GM19025 (cell line): ENCODE data around the gene ADGRV1.
"Not testable (repeated sequence)": the region's sequence is repeated elsewhere in the genome, so short reads cannot be mapped to it uniquely, and the experiment has no call there.

Experiments used
- ATAC-seq: cut with Tn5 transposase; IDR thresholded peaks from one replicate; pipeline ENCODE4 v1.9.1; 2021; ENCODE audit warnings: mild to moderate bottlenecking, low read depth, moderate library complexity; ENCODE audit not compliant: unreplicated experiment

Gene ADGRV1

DNA sequence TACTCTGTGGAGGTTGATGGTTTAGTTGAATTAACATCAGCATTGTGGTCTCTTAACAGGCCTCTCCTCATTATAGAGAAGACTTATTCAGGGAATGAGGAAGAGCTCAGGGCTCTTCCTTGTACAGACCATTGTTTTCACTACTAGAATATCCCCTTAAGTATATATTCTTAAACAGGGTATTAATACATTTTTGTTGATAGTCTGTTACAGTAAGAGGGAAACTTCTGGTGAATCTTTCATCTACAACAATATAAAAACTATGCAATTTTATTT is 330.7 kb downstream of the ADGRV1 start:
- no peak for ATAC-seq

DNA sequence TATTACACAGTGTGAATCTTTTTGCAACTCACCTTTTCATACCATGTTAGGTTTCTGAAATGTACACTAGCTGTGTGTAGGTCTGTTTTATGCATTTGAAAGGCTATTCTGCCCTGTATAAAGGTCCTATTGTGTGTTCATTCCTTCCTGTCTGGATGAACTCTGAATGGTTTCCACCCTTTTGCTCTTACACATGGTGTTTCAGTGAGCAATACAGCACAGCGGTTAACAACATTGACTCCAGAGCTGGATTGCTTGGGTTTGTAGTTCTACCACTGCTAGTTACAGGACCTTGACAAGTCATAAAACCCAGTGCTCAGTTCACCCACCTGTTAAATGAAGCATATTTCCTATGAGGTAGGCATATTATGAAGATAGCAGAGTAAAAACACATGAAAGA is 331.6 kb downstream of the ADGRV1 start:
- no peak for ATAC-seq

DNA sequence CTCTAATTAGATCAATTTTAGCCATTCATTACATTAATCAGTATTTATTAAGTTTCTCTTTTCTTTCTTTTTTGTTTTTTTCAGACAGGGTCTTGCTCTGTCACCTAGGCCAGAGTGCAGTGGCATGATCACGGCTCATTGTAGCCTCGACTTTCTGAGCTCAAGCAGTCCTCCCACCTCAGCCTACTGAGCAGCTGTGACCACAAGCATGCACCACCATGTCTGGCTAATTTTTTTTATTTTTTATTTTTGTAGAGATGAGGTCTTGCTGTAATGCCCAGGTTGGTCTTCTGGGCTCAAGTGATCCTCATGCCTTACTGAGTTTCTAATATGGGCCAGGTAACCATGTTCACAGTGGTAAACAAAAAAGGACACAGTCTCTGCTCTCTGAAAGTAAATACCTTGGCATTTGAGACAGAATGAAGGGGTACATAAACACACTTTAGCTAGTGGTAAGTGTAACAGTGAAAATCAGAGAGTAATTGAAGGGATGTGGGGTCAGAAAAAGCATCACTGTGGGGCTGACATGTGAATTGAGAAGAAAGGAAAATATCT is 336.3 kb downstream of the ADGRV1 start:
- ATAC-seq = no peak

DNA sequence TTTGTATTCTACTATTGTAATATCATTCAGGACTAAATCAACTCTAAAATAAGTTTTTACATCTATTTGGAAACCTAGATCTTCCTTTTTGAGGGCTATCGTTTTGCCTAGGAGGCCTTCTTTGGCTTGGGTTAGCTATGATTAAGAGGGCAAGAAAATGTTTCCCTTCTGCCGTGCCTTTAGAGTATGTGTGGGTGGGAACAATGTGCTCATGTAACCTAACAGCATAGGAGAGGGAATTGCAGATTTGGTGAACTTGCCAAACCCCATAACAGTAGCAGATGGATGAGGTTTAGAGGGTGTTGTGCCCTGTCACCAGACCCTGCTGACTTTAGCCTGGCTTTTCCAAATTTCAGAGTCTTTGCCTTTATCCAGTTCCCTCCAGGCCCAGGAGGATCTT is 339.0 kb downstream of the ADGRV1 start:
- no peak for ATAC-seq

DNA sequence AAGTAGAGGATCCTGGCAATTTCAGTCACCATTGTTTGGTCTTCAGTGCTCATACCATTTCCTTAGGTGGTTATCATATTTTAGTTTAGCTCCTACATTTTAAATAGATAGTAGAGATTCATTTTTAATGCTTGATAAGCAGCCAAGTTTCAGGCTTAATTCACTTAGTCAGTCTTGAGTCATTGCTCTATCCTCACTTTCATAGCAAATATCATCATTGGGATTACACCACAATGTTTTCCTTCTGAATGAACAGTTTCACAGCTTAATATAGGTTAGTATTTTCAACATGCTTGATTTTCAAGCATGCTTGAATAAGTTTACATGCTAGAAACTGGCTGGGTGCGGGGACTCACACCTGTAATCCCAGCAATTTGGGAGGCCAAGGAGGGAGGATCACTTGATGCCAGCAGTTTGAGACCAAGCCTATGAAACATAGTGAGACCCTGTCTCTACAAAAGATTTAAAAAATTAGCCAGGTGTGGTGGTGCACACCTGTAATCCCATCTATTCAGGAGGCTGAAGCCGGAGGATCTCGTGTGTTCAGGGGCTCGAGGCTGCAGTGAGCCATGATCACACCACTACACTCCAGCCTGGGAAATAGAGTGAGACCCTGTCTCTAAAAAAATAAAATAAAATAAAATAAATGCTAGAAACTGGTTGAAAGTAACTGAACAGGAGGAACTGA is 339.9 kb downstream of the ADGRV1 start:
- no peak for ATAC-seq

DNA sequence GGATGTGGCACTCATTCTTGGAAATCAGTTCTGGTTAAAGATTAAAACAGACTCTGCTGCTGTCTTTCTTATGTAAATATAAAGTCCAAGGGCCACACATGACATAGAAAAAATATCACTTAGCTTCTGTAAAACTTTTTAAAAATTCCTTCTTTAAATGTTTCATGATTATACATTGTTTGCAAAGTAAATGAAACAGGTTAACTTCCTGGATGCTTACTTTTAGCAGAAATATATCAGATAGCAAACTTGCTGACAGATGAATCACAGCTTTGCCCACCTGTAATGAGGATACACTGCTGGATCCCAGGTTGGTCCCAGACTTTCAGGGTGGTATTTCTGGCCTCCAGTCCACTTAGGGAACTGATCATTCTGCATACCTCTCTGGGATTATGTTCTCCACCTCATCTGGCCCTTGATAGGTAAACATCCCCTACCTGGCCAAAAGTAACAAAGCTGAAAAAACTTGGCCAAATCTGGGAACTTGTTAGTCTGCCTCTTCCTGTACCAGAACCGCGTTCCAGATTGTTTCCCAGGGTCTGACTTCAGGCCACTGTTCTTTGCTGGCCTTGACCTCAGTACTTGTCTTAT is 340.5 kb downstream of the ADGRV1 start:
- no peak for ATAC-seq

DNA sequence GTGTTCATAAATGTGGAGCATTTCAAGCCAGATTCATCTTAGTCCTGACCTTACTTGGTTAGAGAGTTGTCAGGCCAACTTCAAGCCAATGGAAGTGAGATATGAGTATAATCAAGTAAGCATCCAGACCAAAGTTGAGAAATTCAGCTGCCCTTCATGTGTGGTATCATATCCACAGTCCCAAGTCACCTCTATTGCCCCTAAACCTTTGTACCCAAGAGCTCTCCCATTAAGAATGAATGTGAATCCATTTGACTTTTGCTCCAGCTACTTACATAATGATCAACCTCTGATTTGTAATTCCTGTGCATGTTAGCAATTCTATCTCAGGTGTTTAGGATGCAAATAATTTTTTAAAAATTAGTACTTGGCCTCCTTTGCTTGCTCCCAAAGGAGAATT is 342.7 kb downstream of the ADGRV1 start:
- no peak for ATAC-seq

DNA sequence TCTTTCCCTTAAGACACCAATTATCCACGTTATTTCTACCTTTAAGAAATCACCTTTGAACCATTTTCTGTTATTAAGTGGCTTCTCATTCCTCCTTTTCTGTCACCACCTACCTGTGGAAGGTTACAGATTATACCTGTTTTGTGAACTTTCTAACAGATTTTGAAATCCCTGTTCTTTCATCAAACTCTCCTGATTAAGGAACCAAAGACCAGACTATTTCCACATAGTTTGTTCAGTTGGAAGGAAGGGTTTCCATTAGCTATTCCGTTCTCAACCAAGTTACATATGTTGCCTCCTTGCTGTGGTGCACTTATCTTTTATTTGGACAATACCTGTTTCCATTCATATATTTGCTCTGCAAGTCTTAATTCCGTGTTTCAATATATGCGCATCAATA is 343.6 kb downstream of the ADGRV1 start:
- ATAC-seq = no peak

DNA sequence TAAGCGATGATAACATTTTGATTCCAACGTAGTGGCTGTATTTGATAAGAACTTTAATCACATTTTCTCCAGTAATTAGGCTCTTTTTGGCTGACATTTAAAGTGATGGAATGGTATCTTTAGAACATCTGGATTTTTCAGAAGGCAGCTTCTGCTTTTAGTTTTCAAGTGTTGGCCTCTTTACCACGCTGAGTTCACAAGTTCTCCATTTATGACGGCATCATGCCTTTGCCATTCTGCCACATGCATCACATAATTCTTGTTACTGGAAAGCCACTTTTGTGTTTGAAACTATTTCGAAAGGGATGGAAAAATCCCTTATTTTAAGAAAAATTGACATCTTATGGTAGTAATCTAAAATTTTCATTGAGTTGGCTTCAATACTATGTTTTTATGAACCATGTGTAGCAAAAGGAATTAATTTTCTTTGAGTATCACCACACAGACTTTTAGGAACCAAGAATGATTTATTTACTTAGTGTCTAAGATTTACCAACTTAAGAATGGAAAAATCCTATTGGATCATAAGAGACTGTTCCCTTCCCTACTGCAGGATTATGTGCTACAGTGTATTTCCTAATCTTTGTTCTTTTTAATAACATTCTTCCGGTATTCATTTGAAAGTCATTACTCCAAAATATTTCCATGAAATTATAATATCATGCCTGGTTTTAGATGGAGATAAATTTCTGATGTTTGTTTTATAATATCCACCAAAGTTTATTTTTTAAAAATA is 344.2 kb downstream of the ADGRV1 start:
- ATAC-seq = no peak

DNA sequence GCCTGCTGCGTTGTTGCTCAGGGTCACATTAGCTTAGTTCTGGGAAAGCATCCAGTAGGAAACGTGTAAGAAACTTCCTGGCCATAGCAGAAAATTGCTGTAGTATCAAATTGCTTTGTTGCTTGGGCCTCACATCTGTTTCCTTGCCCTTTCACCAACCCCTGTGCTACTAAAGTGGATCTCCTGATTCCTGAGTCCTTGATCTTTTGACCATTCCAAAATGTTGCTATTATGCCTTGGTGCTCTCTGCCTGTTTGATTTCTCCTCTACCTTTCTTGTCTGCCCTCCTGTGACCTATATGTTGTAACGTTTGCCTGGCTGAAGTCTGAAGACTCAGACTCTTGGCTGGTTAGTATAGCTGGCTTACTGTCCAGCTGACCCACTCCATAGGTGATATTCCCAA is 350.5 kb downstream of the ADGRV1 start:
- no peak for ATAC-seq

DNA sequence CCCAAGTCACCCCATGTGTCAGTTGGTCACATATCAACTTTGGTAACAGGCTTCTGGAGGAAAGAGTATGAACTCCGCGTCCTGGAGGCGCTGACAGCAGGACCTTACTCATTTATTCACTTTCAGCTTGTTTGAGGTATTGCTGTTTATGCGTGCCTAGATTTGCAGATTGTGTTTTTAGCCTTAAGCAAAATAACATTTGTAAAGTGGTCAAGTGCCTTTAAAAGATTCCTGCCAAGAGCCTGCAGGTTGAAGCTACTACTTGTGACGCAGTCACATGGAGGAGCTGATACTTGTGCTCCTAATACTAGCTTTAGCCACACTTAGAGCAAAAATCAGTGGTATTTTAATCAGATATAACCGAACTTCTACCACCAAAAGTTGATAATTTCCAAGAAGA is 351.3 kb downstream of the ADGRV1 start:
- no peak for ATAC-seq

DNA sequence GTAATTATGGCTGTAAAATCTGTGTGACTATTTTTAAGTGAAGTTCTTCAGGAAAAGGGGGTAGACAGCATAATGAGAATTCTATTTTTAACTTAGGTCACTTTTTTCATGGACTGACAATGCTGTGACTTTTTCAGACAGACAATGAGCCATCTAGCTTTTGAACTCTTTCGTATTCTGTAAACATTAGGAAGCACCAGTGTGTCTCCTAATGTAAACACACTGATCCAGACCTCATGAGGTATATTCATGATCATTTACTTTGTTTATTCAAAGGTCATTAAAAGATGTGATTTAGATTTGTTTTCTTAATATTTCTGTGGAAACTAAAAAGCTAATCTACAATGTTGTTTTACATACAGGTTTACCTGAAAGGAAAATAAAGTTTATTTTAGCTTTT is 352.6 kb downstream of the ADGRV1 start:
- ATAC-seq = no peak

DNA sequence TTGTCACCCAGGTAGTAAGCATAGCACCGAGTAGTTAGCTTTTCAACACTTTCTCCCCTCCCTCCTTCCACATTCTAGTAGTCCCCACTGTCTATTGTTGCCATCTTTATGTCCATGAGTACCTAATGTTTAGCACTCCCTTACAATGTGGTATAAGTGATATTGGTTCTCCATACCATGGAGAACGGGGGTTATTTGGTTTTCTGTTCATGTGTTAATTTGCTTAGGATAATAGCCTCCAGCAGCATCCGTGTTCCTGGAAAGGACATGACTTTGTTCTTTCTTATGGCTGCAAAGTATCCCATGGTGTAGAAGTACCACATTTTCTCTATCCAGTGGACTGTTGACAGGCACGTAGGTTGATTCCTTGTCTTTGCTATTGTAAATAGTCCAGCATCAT is 353.9 kb downstream of the ADGRV1 start:
- no peak for ATAC-seq

DNA sequence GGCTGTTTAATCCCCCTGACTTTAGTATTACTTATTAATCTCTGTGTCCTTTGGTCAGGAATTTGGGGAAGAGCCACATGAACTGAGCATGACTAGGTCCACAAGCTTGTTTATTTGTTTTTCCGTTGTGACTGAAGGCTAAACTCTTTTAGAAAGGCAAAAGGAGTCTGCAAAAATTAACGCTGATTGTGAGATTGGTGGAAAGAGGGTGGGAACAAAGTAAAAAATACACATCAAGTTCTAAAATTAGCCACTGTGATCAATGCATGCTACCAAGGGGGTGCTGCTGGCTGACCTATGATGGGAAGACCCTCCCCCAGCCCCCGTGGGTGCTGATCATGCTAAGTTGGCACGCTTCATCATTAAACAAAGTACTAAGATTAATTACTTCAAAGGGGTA is 356.8 kb downstream of the ADGRV1 start:
- ATAC-seq = no peak

DNA sequence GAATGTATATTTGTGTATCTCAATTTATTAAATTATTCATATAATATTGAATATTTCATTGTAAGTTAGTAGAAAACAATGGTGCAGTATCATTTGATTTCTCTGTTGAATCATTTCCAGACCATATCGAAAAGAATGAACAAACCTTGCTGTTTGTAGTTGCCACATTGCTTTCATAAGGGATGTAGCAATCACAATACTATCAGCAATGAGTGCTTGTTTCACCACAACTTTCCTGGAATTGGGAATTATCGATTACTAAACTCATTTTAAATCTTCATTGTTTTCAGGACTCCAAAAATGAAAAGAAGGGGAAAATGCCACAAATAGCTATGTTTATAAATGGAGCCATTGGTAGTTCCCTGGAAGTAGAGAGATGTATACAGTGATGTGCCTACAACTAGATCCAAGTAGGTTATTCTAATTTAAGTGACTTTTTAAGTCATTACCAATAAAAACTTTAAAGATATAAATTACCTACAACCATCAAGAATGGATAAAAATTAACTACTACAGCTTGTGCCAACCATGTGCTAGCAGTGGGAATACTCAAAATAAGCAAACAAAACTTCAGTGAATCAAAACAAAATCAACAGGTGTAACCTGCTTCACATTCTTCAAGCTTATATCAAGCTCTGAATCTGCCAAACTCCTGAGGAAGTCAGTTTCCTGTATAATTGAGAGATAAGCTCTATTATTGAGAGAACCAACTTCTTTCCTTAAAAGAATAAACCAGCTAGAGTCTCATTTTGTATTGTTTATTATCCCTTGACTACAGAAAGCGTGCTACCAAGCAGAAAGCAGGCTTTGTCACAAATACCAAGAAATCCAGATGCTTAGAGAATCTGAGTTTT is 358.6 kb downstream of the ADGRV1 start:
- no peak for ATAC-seq

DNA sequence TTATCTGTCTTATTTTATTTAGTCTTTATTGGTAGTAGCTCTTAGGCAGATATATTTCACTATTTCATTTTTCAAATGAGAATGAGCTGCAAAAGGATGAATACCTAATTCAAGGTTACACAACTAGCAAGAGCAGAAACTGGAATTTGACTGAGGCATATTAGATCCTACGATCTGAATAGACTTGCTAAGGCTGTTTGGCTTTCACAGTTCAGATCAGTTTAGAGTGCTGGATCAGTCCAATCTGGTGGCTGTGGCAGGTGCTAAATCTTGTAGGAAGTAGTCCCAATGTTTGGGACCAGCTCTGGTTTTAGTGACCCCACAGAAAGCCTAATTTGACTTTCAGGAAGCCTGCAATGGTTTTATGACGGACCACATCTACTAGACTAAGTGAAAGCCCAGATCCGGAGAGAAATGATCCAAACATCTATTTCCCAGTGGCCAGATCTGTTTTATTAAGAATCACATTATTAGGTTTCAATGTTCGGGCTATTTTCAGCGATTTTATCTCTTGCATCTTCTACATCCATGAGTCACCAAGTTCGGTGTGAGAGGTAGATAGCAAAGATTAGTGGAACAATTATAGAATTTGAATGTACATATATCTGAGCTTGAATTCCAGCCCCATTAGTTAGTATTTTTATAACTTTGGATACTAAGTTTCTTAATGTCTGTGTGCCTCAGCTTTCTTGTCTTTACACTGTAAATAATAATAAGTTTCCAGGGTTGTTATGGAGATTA is 359.5 kb downstream of the ADGRV1 start:
- ATAC-seq = no peak

DNA sequence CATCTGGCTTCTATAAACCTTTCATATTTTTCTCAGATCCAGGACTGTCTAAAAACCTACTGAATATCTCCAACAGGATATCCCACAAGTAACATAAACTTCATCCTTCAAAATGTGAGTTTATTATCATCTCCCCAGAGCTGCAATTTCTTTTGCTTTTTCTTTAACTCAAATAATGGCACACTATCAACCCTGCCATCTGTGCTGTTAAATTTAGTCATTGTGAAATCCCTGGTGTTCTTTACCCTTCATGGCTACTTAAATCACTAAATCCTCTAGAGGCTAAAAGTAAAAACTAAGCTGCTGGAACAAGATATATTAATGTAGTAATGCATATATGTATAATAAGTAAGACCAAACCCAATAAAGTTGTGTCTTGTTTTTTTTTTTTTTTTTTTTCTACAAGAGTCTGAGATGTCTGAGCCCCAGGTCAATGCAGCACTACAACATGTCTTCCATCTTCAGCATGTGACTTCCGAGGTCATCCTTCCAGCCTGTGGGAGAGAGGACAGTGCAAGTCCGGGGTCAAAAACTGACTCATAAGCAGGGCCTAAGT is 362.9 kb downstream of the ADGRV1 start:
- no peak for ATAC-seq

DNA sequence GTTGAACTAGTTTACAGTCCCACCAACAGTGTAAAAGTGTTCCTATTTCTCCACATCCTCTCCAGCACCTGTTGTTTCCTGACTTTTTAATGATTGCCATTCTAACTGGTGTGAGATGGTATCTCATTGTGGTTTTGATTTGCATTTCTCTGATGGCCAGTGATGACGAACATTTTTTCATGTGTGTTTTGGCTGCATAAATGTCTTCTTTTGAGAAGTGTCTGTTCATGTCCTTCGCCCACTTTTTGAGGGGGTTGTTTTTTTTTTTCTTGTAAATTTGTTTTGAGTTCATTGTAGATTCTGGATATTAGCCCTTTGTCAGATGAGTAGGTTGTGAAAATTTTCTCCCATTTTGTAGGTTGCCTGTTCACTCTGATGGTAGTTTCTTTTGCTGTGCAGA is 365.6 kb downstream of the ADGRV1 start:
- not testable (repeated sequence) for ATAC-seq

DNA sequence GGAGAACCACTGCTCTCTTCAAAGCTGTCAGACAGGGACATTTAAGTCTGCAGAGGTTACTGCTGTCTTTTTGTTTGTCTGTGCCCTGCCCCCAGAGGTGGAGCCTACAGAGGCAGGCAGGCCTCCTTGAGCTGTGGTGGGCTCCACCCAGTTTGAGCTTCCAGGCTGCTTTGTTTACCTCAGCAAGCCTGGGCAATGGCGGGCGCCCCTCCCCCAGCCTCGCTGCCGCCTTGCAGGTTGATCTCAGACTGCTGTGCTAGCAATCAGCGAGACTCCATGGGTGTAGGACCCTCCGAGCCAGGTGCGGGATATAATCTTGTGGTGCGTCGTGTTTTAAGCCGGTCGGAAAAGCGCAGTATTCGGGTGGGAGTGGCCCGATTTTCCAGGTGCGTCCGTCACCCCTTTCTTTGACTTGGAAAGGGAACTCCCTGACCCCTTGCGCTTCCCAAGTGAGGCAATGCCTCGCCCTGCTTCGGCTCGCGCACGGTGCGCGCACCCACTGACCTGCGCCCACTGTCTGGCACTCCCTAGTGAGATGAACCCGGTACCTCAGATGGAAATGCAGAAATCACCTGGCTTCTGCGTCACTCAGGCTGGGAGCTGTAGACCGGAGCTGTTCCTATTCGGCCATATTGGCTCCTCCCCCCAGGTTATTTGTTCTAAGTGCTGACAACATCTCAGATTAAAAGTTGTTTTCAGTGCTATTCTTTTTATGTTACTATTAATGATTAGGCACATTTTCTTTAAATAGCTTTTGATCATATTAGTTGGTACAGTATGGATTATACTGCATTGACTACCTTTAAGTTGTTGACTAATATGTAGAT is 370.6 kb downstream of the ADGRV1 start:
- not testable (repeated sequence) for ATAC-seq
